ENCODE results near the gene ZDHHC13. TPM values are rescaled to one million over a fixed set of nuclear protein-coding genes. Genes with fewer than 3 reads are reported as not detected.

ZDHHC13 gene
- total and polyA plus RNA-seq, 10 donors: 8.2 to 20.4 (median 12.3) TPM

DNA sequence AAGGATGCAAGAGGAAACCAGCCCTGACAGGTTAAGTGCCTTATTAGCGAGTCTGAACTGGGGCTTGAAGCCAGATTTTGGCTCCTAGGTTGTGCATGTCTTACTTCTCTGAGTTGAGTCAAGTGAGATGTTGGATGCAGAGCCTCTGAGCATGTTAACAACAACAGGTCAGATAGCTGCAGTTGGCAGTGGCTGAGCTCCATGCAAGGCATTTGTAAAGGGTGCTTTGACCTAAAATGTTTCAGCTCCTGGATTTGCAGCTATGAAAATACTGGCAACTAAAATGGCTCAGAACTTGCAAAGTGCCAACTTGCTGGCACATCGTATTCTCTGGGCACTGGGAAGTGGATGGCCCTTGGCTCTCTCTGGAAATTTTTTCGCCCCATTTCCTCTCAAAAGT is 101.2 kb downstream of the ZDHHC13 start:
- Histone ChIP-seq H3K9me3 (no peaks in the 10 kb centered on the region), H3K4me1 (no peaks in the 10 kb centered on the region), H3K4me3 (no peak overlapping the region), H3K36me3 (peaks cover 0 to 5% (median 0%) of the 10 kb centered on the region in 6 donors), H3K27ac (no peak overlapping the region), H3K27me3 (replicated peaks in 1 of 7) (no peaks in the 10 kb centered on the region)
- intact Hi-C loops (cut with DNase I; ENCODE audit: low total_unique reads): no loop called here
- no peak for DNase-seq
- no peak for TF ChIP-seq POLR2AphosphoS5 (IDR thresholded peaks at IDR 0.05)
- no peak for TF ChIP-seq POLR2A (IDR thresholded peaks at IDR 0.05)
- TF ChIP-seq, protein P1, sequence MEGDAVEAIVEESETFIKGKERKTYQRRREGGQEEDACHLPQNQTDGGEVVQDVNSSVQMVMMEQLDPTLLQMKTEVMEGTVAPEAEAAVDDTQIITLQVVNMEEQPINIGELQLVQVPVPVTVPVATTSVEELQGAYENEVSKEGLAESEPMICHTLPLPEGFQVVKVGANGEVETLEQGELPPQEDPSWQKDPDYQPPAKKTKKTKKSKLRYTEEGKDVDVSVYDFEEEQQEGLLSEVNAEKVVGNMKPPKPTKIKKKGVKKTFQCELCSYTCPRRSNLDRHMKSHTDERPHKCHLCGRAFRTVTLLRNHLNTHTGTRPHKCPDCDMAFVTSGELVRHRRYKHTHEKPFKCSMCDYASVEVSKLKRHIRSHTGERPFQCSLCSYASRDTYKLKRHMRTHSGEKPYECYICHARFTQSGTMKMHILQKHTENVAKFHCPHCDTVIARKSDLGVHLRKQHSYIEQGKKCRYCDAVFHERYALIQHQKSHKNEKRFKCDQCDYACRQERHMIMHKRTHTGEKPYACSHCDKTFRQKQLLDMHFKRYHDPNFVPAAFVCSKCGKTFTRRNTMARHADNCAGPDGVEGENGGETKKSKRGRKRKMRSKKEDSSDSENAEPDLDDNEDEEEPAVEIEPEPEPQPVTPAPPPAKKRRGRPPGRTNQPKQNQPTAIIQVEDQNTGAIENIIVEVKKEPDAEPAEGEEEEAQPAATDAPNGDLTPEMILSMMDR (IDR thresholded peaks at IDR 0.05 in 8 of 11, conservative IDR thresholded peaks at IDR 0.05 in 3 of 11): no peak
- 80 to 93% (median 87%) methylated on average over 3 of the region's 3 CpGs for WGBS, 5 donors

DNA sequence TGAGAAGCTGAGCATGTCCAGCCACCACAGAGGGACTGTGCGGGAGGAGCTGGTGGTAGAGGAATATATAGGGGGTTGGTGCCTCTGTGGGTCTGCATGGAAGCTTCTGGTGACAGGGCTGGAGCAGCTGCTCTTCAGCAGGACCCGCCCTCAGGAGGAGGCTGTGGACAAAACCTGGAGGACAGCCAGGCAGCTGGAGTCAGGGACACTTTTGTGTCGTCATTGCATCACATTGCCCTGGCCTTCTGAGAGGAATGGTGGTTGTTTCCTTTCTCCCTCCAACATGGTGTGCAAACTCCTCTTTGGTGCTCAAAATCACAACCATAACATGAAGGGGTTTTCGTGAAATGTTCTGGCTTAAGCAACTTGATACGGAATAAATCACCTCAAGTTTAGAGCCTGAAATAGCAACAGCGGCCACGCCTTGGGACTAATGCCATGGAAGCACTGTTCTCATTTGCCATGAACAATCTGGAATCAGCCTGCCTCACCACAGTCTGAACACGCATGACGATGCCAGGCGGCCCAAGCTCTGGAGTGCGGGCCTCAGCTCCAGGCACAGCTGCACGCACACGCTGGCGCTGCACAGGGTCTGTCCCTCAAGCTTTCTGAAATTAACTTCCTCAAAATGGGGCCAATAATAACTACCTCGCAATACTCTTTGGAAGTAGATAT is 102.0 kb downstream of the ZDHHC13 start:
- H3K4me3 ChIP-seq: no peak overlapping the region
- H3K4me1 ChIP-seq: no peaks in the 10 kb centered on the region
- 89 to 91% (median 90%) methylated on average over 15 of the region's 15 CpGs for WGBS, 5 donors
- H3K9me3 ChIP-seq: no peaks in the 10 kb centered on the region
- no peak overlapping the region for H3K27ac ChIP-seq
- no peak for TF ChIP-seq POLR2A (IDR thresholded peaks at IDR 0.05)
- TF ChIP-seq, protein P1 (IDR thresholded peaks at IDR 0.05 in 8 of 11, conservative IDR thresholded peaks at IDR 0.05 in 3 of 11): no peak
- no peak for TF ChIP-seq POLR2AphosphoS5 (IDR thresholded peaks at IDR 0.05)
- no peaks in the 10 kb centered on the region for H3K27me3 ChIP-seq (replicated peaks in 1 of 7)
- intact Hi-C loops (cut with DNase I; ENCODE audit: low total_unique reads): no loop called here
- DNase-seq: no peak
- H3K36me3 ChIP-seq: peaks cover 0 to 11% (median 0%) of the 10 kb centered on the region in 6 donors

DNA sequence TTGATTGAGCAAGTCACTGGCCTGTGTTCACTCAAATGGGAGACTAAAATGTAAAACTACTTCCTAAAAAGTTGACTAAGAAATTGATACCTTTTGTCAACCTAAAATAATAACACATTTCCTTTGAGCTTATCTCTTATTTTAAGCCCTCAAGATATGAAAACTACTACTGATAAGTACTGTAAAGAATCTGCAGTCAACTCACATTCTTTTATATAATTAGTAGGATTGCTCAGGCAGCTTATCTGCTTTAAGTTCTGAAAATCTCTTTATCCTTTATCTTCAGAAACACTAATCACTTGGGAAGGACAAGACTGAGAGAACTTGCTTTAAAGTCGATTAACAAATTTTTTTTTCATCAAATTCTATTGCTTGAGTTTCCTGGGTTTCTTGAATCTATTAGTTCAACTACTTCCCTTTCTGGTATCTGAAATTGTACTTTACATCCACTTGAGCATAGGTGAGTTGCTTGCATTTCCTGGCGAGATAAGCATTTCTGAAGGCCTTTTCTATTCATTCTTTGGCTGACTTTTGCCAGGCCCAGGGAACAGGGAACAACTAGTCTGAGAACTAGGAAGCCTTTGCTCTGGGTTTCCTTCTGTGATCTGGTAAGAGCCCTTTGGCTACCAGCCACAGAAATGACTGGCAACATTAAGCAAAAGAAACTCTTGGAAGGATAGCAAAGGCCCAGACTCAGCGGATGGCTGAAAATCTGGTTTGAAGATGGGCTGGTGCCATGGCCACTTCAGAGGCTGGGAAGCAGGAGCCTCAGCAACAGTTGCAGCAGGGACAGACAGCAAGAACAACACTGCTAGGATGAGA is 104.1 kb downstream of the ZDHHC13 start:
- DNase-seq: no peak
- intact Hi-C loops (cut with DNase I; ENCODE audit: low total_unique reads): no loop called here
- Histone ChIP-seq H3K9me3 (no peaks in the 10 kb centered on the region), H3K4me3 (no peak overlapping the region), H3K27ac (no peak overlapping the region), H3K36me3 (peaks cover 0 to 29% (median 0%) of the 10 kb centered on the region in 6 donors), H3K4me1 (no peaks in the 10 kb centered on the region), H3K27me3 (replicated peaks in 1 of 7) (no peaks in the 10 kb centered on the region)
- TF ChIP-seq, protein P1 (IDR thresholded peaks at IDR 0.05 in 8 of 11, conservative IDR thresholded peaks at IDR 0.05 in 3 of 11): no peak
- no peak for TF ChIP-seq POLR2A (IDR thresholded peaks at IDR 0.05)
- no peak for TF ChIP-seq POLR2AphosphoS5 (IDR thresholded peaks at IDR 0.05)
- 39 to 62% (median 54%) methylated on average over 3 of the region's 3 CpGs for WGBS, 5 donors

DNA sequence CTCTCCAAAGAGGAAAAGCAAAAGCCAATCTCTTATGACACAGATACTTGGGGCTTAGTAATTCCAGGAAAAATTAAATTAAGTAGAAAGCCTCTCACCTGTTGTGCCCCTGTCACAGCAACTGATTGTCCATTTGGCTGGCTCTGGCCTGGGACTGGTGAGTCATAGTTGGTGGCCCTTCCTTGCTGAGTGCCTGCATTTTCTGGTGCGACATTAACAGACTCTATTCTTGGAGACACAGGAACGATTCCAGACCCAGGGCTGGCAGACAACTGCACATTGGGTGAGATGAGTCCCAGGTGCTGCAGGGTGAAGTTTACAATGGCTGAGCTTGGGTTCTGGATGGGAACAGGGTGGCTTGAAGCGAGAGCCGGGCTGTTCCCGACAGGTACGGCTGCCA is 108.2 kb downstream of the ZDHHC13 start:
- Histone ChIP-seq H3K36me3 (peaks cover 0 to 69% (median 0%) of the 10 kb centered on the region in 6 donors), H3K9me3 (no peaks in the 10 kb centered on the region), H3K4me1 (no peaks in the 10 kb centered on the region), H3K27ac (no peak overlapping the region), H3K27me3 (replicated peaks in 1 of 7) (no peaks in the 10 kb centered on the region), H3K4me3 (no peak overlapping the region)
- no peak for DNase-seq
- TF ChIP-seq POLR2AphosphoS5 (IDR thresholded peaks at IDR 0.05) (no peak), POLR2A (IDR thresholded peaks at IDR 0.05) (no peak)
- TF ChIP-seq, protein P1 (IDR thresholded peaks at IDR 0.05 in 8 of 11, conservative IDR thresholded peaks at IDR 0.05 in 3 of 11): no peak
- WGBS, 5 donors: 93 to 99% (median 97%) methylated on average over 6 of the region's 6 CpGs
- intact Hi-C loops (cut with DNase I; ENCODE audit: low total_unique reads): no loop called here

Measured in spleen (tissue), 11 donors.